Loucy (cell line): ENCODE measurements around the gene SNRNP25.

ENCODE experiments used
- H2AFZ ChIP-seq: fragments of 200-600 bp; sonication (generic); 2 replicates; pipeline ENCODE4 v1.6.0; 2016; ENCODE audit warnings: antibody characterized with exemption, mild to moderate bottlenecking, low read length, moderate library complexity
- H3F3A ChIP-seq: fragments of 200-600 bp; 2 replicates; pipeline ENCODE4 v1.6.0; 2016; ENCODE audit warnings: antibody characterized with exemption, low read depth, mild to moderate bottlenecking
- H3K27me3 ChIP-seq: fragments of 200-600 bp; sonication (generic); 2 replicates; pipeline ENCODE4 v1.6.1; 2014; ENCODE audit warnings: low read length, mild to moderate bottlenecking; ENCODE audit not compliant: insufficient read depth, poor library complexity, severe bottlenecking
- H3K36me3 ChIP-seq: fragments of 200-600 bp; sonication (generic); 2 replicates; pipeline ENCODE4 v1.6.1; 2016; ENCODE audit warnings: low read length; ENCODE audit not compliant: insufficient read depth
- H3K4me1 ChIP-seq: fragments of 200-600 bp; sonication (generic); 2 replicates; pipeline ENCODE4 v1.5.1; 2014; ENCODE audit warnings: low read length, mild to moderate bottlenecking; ENCODE audit not compliant: insufficient read depth, poor library complexity, severe bottlenecking
- H3K4me2 ChIP-seq: fragments of 200-600 bp; sonication (generic); 2 replicates; pipeline ENCODE4 v1.6.0; 2014; ENCODE audit warnings: antibody characterized with exemption, low read length, low read depth, mild to moderate bottlenecking; ENCODE audit not compliant: poor library complexity, severe bottlenecking
- H3K4me3 ChIP-seq: fragments of 200-600 bp; sonication (generic); 2 replicates; pipeline ENCODE4 v1.5.1; 2014; ENCODE audit warnings: low read length, mild to moderate bottlenecking, mixed read lengths; ENCODE audit not compliant: poor library complexity, severe bottlenecking
- H3K79me2 ChIP-seq: fragments of 200-600 bp; sonication (generic); 2 replicates; pipeline ENCODE4 v1.6.1; 2014; ENCODE audit warnings: low read length; ENCODE audit not compliant: insufficient read depth
- H3K9ac ChIP-seq: fragments of 200-600 bp; sonication (generic); 2 replicates; pipeline ENCODE4 v1.6.0; 2014; ENCODE audit warnings: mild to moderate bottlenecking, low read depth, low read length, moderate library complexity; ENCODE audit not compliant: poor library complexity, severe bottlenecking
- H3K9me2 ChIP-seq: fragments of 200-600 bp; sonication (generic); replicated peaks from 2 replicates; pipeline ENCODE4 v1.6.1; 2016; ENCODE audit warnings: low read depth, low read length, mixed read lengths
- H3K9me3 ChIP-seq: fragments of 200-600 bp; sonication (generic); 2 replicates; pipeline ENCODE4 v1.6.1; 2014; ENCODE audit warnings: mild to moderate bottlenecking, antibody characterized with exemption, low read length, low read depth; ENCODE audit not compliant: insufficient read depth
- H4K20me1 ChIP-seq: fragments of 200-600 bp; sonication (generic); 2 replicates; pipeline ENCODE4 v1.6.0; 2014; ENCODE audit warnings: antibody characterized with exemption, low read length, mild to moderate bottlenecking; ENCODE audit not compliant: insufficient read depth, poor library complexity, severe bottlenecking
- EZH2phosphoT487 ChIP-seq: fragments of 200-600 bp; IDR thresholded peaks from 2 replicates; pipeline ENCODE4 v1.6.1; 2018; ENCODE audit warnings: antibody characterized with exemption, mild to moderate bottlenecking, moderate library complexity, borderline replicate concordance
- TF ChIP-seq, protein P1 (sequence below): fragments of 200-600 bp; sonication (generic); conservative IDR thresholded peaks from 2 replicates; pipeline ENCODE4 v1.5.1; 2014; ENCODE audit warnings: mild to moderate bottlenecking, antibody characterized with exemption, low read length

The SNRNP25 gene

GRCh38 chr16:42691-43090, 10.9 kb upstream of the SNRNP25 start:
- Histone ChIP-seq H4K20me1 (no peaks in the 10 kb centered on the region), H3K9ac (no peak overlapping the region), H3K4me2 (peak overlapping the region; percentile 15), H3F3A (no peaks in the 10 kb centered on the region), H3K4me1 (peaks cover 21% of the 10 kb centered on the region), H3K4me3 (no peak overlapping the region), H3K27me3 (no peaks in the 10 kb centered on the region), H3K36me3 (peaks cover 10% of the 10 kb centered on the region; the same call in 1 of the 2 replicates), H3K79me2 (no peaks in the 10 kb centered on the region), H3K9me2 (no peaks in the 10 kb centered on the region), H2AFZ (no peak overlapping the region), H3K9me3 (no peaks in the 10 kb centered on the region)
- TF ChIP-seq EZH2phosphoT487: no peak
- TF ChIP-seq, protein P1, sequence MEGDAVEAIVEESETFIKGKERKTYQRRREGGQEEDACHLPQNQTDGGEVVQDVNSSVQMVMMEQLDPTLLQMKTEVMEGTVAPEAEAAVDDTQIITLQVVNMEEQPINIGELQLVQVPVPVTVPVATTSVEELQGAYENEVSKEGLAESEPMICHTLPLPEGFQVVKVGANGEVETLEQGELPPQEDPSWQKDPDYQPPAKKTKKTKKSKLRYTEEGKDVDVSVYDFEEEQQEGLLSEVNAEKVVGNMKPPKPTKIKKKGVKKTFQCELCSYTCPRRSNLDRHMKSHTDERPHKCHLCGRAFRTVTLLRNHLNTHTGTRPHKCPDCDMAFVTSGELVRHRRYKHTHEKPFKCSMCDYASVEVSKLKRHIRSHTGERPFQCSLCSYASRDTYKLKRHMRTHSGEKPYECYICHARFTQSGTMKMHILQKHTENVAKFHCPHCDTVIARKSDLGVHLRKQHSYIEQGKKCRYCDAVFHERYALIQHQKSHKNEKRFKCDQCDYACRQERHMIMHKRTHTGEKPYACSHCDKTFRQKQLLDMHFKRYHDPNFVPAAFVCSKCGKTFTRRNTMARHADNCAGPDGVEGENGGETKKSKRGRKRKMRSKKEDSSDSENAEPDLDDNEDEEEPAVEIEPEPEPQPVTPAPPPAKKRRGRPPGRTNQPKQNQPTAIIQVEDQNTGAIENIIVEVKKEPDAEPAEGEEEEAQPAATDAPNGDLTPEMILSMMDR: no peak

- H3K36me3 ChIP-seq: peaks cover 10% of the 10 kb centered on the region; the same call in 1 of the 2 replicates
- H3K9ac ChIP-seq: no peak overlapping the region
- no peaks in the 10 kb centered on the region for H3K9me2 ChIP-seq
- H2AFZ ChIP-seq: no peak overlapping the region
- no peaks in the 10 kb centered on the region for H3K9me3 ChIP-seq
- no peaks in the 10 kb centered on the region; the same call in 1 of the 2 replicates for H3K79me2 ChIP-seq
- no peaks in the 10 kb centered on the region for H3F3A ChIP-seq
- TF ChIP-seq, protein P1: no peak
- TF ChIP-seq EZH2phosphoT487: no peak
- H3K4me1 ChIP-seq: peaks cover 20% of the 10 kb centered on the region
- no peak overlapping the region for H3K4me3 ChIP-seq
- H3K27me3 ChIP-seq: no peaks in the 10 kb centered on the region
- no peak overlapping the region for H3K4me2 ChIP-seq
- no peaks in the 10 kb centered on the region for H4K20me1 ChIP-seq
Measured at GRCh38 chr16:43294-43693, 10.3 kb upstream of the SNRNP25 start.

DNA sequence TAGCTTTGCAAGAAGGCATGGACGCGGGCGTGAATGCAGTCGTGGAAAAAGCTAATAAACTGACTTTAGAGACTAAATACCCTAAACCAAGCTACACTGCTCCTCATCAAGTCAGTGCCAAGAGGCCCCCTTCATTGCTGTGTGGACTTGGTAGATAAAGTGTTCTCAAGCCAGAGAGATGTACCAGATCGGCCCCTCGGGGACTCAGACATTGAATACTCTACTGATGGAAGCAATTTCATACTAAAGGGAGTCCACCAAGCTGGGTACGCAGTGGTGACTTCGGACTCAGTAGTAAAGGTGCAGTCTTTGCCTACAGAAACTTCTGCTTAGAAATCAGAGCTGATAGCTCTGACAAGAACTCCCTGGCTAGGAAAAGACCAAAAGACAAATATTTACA, 9.0 kb upstream of the SNRNP25 start:
- no peak overlapping the region for H3K4me2 ChIP-seq
- H2AFZ ChIP-seq: no peak overlapping the region
- H3K27me3 ChIP-seq: no peaks in the 10 kb centered on the region
- H3K36me3 ChIP-seq: peaks cover 10% of the 10 kb centered on the region; the same call in 1 of the 2 replicates
- no peak overlapping the region for H3K4me3 ChIP-seq
- H3K79me2 ChIP-seq: no peaks in the 10 kb centered on the region; the same call in 1 of the 2 replicates
- no peaks in the 10 kb centered on the region for H3K9me3 ChIP-seq
- H3K9ac ChIP-seq: no peak overlapping the region
- H3K9me2 ChIP-seq: no peaks in the 10 kb centered on the region
- H4K20me1 ChIP-seq: no peaks in the 10 kb centered on the region
- peaks cover 8% of the 10 kb centered on the region for H3K4me1 ChIP-seq
- no peaks in the 10 kb centered on the region for H3F3A ChIP-seq
- TF ChIP-seq EZH2phosphoT487: no peak
- TF ChIP-seq, protein P1: no peak
